ENCODE results near the gene JUP. TPM values are rescaled to one million over a fixed set of nuclear protein-coding genes. Genes with fewer than 3 reads are reported as not detected.

Gene JUP
- total RNA-seq, 2 donors from 2014 or later = 234 to 256 TPM

- H3K9me3 ChIP-seq = no peaks in the 10 kb centered on the region
- no peaks in the 10 kb centered on the region for H3K36me3 ChIP-seq
- no peaks in the 10 kb centered on the region for H3K4me1 ChIP-seq
- no peak for TF ChIP-seq CTCF (IDR thresholded peaks at IDR 0.05)
- DNase-seq (ENCODE audit: low spot score) = no peak
- no peak overlapping the region for H3K4me3 ChIP-seq
- no peaks in the 10 kb centered on the region for H3K27me3 ChIP-seq
- no peak overlapping the region for H3K27ac ChIP-seq
These were observed 61.4 kb downstream of the JUP start for GRCh38 chr17:41725134-41725533.

GRCh38 chr17:41724476-41725050, 61.9 kb downstream of the JUP start:
- no peak for TF ChIP-seq CTCF (IDR thresholded peaks at IDR 0.05)
- H3K27me3 ChIP-seq = no peaks in the 10 kb centered on the region
- no peaks in the 10 kb centered on the region for H3K9me3 ChIP-seq

DNA sequence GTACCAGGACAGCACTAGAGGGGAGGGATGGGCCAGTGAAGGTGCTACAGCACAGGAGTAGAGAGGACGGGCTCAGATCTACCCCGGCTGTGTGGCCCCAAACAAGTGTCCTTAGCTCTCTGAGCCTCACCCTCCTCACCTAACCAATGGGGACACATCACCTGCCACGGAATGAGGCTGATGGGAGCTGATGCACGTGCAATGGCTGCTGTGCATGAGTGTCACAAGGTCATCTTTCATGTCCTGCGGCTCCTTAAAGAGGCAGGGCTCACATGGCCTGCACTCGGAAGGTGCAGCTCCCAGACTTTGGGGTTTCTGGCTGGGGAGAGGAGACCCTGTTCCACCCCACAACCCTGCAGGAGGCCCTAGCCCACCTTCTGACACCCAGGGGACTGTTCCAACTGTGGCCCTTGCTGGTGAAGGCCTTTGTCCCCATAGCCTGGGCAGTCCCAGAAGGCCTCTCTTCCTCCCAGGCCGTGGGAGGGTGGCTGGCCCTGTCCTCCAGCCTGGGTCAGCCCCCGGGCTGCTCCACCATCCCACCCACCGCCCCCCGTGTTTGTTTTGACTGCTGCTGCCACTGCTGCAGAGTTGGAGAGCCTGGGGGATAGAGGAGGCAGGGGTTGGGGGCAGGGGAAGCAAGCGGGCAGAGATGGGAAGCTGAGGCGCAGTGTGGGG, 62.6 kb downstream of the JUP start:
- H3K4me3 ChIP-seq = no peak overlapping the region
- H3K36me3 ChIP-seq = no peaks in the 10 kb centered on the region
- no peak for DNase-seq (ENCODE audit: low spot score)
- H3K27ac ChIP-seq = no peak overlapping the region
- H3K9me3 ChIP-seq = no peaks in the 10 kb centered on the region
- TF ChIP-seq CTCF (IDR thresholded peaks at IDR 0.05) = no peak
- no peaks in the 10 kb centered on the region for H3K27me3 ChIP-seq
- H3K4me1 ChIP-seq = no peaks in the 10 kb centered on the region

More at GRCh38 chr17:41724476-41725050, 61.9 kb downstream of the JUP start:
- no peak overlapping the region for H3K27ac ChIP-seq
- DNase-seq (ENCODE audit: low spot score) = no peak
- no peaks in the 10 kb centered on the region for H3K36me3 ChIP-seq
- no peaks in the 10 kb centered on the region for H3K4me1 ChIP-seq
- H3K4me3 ChIP-seq = no peak overlapping the region

- H3K36me3 ChIP-seq = no peaks in the 10 kb centered on the region
- DNase-seq (ENCODE audit: low spot score) = no peak
- H3K9me3 ChIP-seq = no peaks in the 10 kb centered on the region
- no peak overlapping the region for H3K4me3 ChIP-seq
- H3K27me3 ChIP-seq = no peaks in the 10 kb centered on the region
- no peaks in the 10 kb centered on the region for H3K4me1 ChIP-seq
- TF ChIP-seq CTCF (IDR thresholded peaks at IDR 0.05) = no peak
- H3K27ac ChIP-seq = no peak overlapping the region
These were observed 64.3 kb downstream of the JUP start for GRCh38 chr17:41722231-41722630.

DNA sequence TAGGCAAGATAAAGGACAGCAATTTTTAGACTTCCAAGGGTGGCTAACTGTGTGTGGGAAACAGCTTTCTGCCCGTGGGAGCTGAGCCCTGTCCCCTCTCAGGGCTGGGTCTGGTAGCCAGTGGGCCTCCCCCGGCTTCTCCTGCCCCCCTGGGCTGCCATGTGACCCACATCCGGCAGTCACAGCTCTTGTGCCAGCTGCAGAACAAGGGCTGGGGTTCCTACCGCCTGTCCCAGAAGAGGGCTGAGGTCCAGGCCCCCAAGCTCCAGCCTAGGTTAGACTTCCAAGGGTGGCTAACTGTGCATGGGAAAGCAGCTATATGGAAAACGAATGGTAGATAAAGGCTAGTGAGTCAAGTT, 68.2 kb downstream of the JUP start:
- Histone ChIP-seq H3K36me3 (no peaks in the 10 kb centered on the region), H3K9me3 (no peaks in the 10 kb centered on the region), H3K27ac (no peak overlapping the region), H3K4me3 (no peak overlapping the region), H3K27me3 (no peaks in the 10 kb centered on the region), H3K4me1 (no peaks in the 10 kb centered on the region)
- TF ChIP-seq CTCF (IDR thresholded peaks at IDR 0.05) = no peak
- DNase-seq (ENCODE audit: low spot score) = no peak

All from right atrium auricular region (tissue), 2 donors.